GM18508 (cell line): ENCODE results near the gene CXCL10.
"Not testable (repeated sequence)": the region's sequence is repeated elsewhere in the genome, so short reads cannot be mapped to it uniquely, and the experiment has no call there.

ENCODE experiments used
- ATAC-seq: cut with Tn5 transposase; IDR thresholded peaks from one replicate; pipeline ENCODE4 v1.9.1; 2021; ENCODE audit warnings: moderate number of reproducible peaks; ENCODE audit not compliant: insufficient read depth, unreplicated experiment

Gene CXCL10

GRCh38 chr4:76023389-76023788 is at the start of gene CXCL10:
Gene CXCL10, minus strand, starts transcription at chr4:76023497. Its CDS starts 66 bp downstream, at chr4:76023431.
- no peak for ATAC-seq

GRCh38 chr4:76072760-76073159 is 49.5 kb upstream of the CXCL10 start:
- no peak for ATAC-seq

GRCh38 chr4:76067652-76068286 is 44.5 kb upstream of the CXCL10 start:
- ATAC-seq, result no peak

DNA sequence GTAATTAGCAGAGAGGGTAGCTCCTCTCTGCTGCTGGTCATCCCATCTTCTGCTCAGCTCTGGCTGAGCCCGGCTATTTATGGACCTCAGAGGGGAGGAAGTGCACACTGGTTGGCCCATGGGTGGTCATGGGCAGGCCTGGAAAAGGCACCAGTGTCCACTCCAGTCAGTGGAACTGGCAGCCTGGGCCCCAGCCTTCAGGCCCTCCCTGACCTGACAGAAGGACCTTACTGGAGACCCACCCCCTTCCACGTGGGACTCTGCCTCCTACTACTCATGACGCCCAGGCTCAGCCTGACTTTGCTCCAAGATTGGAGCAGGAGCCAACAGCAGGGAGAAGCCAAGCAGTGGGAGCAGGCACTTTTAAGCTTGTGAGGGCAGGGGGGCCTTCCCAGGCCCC is 43.2 kb upstream of the CXCL10 start:
- no peak for ATAC-seq

- ATAC-seq, result peak; percentile 60
These were observed 38.7 kb upstream of the CXCL10 start for GRCh38 chr4:76061982-76062381.

DNA sequence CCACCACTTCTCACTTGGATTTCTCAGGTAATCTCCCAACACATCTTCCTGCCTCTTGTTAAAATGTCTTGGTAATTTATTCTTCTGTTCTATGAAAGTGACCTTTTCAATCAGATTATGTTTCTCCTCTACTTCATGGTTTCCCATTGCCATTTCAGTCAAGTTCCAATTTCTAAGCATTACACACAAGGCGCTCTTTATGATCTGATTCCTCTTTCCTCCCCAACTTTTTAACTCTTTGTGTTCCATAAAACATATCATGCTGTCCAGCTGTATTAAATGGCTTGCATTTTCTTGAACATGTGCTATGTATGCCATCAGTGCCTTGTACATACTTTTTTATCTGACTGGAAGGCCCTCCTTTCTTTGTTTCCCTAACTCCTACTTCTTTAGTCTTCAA is 38.1 kb upstream of the CXCL10 start:
- ATAC-seq, result no peak

DNA sequence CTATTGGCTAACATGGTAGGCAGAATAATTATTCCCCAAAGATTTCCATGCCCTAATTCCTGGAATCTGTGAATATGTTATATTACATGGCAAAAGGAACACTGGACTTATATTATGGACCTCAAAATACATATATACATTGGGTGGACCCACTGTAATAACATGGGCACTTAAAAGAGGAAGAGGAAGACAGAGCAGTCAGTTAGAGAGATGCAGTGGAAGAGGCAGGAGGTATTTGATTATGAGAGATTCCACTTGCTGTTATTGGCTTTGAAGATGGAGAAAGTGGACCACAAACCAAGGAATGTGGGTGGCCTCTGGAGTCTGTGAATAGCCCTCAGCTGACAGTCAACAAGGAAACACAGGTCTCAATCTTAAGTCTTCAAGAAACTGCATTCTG is 37.2 kb upstream of the CXCL10 start:
- ATAC-seq, result no peak

DNA sequence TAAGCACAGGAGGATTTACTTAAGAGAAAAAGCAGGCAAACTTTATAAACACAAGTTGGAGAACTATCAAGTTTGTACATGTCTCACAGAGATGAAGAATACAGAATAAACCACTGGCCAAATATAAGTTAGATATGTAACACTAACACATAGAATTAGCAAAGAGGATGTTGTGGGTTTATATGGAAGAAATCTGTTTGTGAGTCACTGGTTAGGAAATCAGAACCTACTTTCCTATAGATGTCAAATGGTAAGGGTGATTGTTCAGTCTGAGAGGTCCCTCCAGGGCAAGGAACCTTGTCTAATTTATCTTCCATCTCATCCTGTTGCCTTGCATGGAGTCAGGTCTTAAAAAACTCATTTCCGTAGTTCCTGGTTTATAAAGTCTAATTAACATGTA is 36.5 kb upstream of the CXCL10 start:
- no peak for ATAC-seq

GRCh38 chr4:76058888-76059426 is 35.7 kb upstream of the CXCL10 start:
- ATAC-seq, result no peak

DNA sequence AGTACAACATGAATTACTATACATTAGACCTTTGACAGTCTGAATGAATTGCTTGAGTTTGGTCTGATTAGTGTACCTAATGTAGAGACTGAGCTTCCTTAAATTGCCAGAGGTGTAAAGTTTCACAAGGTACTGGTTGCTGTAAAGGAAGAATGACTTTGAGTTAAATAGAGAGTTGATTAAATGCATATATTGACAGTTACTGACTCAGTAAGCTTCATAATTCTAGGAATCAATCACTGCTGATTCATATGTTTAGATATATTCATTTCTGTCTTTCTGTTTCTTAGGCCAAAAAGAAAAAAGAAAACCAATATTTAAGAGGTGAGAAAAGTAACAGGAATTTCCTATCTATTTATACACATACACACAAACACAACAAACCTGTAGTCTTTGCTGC is 35.0 kb upstream of the CXCL10 start:
- ATAC-seq, result peak; percentile 30

DNA sequence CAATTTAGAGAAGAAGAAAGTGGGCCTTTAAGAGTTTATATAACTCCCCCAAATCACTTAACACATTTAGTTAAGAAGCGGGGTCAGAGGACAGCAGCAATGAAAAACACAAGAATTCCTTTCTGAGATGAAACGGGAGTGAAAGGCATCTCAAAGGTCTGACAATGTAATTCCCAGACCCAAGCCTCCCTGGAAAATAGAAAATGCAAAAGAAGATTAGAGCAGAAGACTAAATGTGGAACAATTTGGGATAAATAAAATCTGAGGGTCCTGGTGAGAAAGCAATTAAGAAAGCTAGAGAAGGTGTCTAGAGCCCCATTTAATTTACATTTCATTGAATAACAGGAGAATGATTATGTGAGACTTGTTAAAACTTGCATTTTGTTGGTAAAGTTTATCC is 32.1 kb upstream of the CXCL10 start:
- no peak for ATAC-seq

GRCh38 chr4:76055016-76055415 is 31.7 kb upstream of the CXCL10 start:
- ATAC-seq, result peak; percentile 98

GRCh38 chr4:76053730-76054129 is 30.4 kb upstream of the CXCL10 start:
- ATAC-seq, result no peak

DNA sequence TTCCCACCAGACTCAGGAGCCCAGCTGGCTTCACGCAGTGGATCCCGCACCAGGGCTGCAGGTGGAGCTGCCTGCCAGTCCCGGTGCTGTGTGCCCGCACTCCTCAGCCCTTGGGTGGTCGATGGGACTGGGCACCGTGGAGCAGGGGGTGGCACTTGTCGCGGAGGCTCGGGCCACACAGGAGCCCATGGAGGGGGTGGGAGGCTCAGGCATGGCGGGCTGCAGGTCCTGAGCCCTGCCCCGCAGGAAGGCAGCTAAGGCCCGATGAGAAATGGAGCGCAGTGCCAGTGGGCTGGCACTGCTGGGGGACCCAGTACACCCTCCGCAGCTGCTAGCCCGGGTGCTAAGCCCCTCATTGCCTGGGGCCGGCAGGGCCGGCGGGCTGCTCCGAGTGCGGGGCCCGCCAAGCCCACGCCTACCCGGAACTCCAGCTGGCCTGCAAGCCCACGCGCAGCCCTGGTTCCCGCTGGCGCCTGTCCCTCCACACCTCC is 27.3 kb upstream of the CXCL10 start:
- not testable (repeated sequence) for ATAC-seq

DNA sequence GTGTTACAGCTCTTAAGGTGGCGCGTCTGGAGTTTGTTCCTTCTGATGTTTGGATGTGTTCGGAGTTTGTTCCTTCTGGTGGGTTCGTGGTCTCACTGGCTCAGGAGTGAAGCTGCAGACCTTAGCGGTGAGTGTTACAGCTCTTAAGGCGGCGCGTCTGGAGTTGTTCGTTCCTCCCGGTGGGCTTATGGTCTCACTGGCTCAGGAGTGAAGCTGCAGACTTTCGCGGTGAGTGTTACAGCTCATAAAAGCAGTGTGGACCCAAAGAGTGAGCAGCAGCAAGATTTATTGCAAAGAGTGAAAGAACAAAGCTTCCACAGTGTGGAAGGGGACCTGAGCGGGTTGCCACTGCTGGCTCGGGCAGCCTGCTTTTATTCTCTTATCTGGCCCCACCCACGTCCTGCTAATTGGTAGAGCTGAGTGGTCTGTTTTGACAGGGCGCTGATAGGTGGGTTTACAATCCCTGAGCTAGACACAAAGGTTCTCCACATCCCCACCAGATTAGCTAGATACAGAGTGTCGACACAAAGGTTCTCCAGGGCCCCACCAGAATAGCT is 26.6 kb upstream of the CXCL10 start:
- ATAC-seq, result not testable (repeated sequence)

GRCh38 chr4:76044686-76045085 is 21.4 kb upstream of the CXCL10 start:
- ATAC-seq, result not testable (repeated sequence)

DNA sequence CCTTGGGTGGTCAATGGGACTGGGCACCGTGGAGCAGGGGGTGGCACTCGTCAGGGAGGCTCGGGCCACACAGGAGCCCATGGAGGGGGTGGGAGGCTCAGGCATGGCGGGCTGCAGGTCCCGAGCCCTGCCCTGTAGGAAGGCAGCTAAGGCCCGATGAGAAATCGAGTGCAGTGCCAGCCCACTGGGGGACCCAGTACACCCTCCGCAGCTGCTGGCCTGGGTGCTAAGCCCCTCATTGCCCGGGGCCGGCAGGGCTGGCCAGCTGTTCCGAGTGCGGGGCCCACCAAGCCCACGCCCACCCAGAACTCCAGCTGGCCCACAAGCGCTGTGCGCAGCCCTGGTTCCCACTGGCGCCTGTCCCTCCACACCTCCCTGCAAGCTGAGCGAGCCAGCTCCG is 20.0 kb upstream of the CXCL10 start:
- not testable (repeated sequence) for ATAC-seq

DNA sequence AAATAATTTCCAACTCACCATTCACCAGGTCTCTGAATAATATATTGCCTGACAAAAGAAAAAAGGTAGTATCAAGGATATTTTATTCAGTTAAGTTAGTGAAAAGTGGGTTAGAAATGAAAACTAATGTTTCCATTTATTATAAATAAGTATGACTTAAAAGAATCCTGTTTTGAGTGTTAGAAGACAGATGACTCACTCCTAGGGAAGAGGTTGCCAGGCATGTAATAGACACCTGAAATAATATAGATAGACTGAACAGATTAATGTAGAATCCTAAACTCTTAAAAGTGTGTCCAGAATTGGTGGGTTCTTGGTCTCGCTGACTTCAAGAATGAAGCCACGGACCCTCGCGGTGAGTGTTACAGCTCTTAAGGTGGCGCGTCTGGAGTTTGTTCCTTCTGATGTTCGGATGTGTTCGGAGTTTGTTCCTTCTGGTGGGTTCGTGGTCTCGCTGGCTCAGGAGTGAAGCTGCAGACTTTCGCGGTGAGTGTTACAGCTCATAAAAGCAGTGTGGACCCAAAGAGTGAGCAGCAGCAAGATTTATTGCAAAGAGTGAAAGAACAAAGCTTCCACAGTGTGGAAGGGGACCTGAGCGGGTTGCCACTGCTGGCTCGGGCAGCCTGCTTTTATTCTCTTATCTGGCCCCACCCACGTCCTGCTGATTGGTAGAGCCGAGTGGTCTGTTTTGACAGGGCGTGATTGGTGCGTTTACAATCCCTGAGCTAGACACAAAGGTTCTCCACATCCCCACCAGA is 19.1 kb upstream of the CXCL10 start:
- ATAC-seq, result not testable (repeated sequence)

DNA sequence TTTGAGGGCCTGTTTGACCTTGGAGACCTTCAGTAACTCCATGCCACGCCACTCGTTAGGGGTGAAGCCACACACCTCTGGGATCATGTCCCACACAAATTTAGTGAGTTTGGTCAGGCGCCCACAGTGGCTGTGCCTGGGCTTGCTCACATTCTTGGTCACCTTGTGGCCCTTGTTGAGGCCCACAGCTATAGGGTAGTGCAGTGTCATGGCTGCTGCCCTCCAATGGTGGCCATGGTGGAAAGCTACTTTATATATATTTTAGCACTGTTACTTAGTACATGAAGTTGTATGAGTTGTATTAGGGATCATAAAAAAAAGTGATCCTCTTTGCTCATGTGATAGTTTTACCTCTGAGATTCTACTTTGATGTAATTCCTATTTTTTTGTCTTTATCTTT is 13.6 kb upstream of the CXCL10 start:
- ATAC-seq, result no peak

GRCh38 chr4:76035799-76036380 is 12.6 kb upstream of the CXCL10 start, which contains the start of gene CXCL11:
Gene CXCL11, minus strand, starts transcription at chr4:76036070. Its CDS starts 83 bp downstream, at chr4:76035987.
- no peak for ATAC-seq

- ATAC-seq, result no peak
These were observed 11.8 kb upstream of the CXCL10 start for GRCh38 chr4:76035141-76035540.
